T47D (cell line): ENCODE results near the gene PLEKHF1.

Experiments used
- DNase-seq, 2 experiments: peaks; one replicate each; pipeline versions ENCODE4 v3.0.0 to v3.0.0-alpha.2; 2011 to 2012; ENCODE audit warnings: low read depth in 1 of 2, low spot score in 1 of 2
- JUND ChIP-seq: IDR thresholded peaks from 2 replicates; pipeline ENCODE4 v1.6.1; 2012; ENCODE audit warnings: low read depth
- in situ Hi-C: cut with HindIII; loops from 2 replicates; pipeline ENCODE4 v1.10.0; 2016; ENCODE audit warnings: low sequenced_read_pairs, low pct_unique_long_range_greater_than_20kb

The PLEKHF1 gene

GRCh38 chr19:29679598-29680210 lies 14.4 kb downstream of the PLEKHF1 start:
- in situ Hi-C loops: no loop called here
- no peak for TF ChIP-seq JUND
- no peak for DNase-seq

DNA sequence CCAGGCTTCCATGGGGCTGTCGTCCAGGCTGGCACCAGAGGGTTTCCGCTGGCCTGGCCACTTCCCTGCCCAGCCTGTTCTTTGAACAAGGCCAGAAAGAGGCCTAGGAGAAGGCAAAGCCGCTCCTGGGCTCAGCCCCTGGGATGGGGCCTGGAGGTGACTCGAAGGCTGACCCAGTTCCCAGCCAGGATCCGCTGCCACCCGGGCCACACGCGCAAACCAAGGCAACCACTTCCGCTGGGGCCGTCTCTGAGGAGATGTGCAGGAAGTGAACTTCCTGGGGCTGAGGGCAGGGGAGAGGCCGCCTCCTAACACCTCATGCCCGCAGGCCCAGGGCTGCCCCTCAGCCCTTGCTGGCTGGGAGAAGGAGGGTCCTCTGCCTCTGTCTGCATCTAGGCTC lies 15.2 kb downstream of the PLEKHF1 start:
- no peak for TF ChIP-seq JUND
- in situ Hi-C loops: no loop called here
- no peak for DNase-seq

GRCh38 chr19:29680937-29681336 lies 15.7 kb downstream of the PLEKHF1 start:
- TF ChIP-seq JUND: no peak
- DNase-seq: no peak
- in situ Hi-C loops: no loop called here

DNA sequence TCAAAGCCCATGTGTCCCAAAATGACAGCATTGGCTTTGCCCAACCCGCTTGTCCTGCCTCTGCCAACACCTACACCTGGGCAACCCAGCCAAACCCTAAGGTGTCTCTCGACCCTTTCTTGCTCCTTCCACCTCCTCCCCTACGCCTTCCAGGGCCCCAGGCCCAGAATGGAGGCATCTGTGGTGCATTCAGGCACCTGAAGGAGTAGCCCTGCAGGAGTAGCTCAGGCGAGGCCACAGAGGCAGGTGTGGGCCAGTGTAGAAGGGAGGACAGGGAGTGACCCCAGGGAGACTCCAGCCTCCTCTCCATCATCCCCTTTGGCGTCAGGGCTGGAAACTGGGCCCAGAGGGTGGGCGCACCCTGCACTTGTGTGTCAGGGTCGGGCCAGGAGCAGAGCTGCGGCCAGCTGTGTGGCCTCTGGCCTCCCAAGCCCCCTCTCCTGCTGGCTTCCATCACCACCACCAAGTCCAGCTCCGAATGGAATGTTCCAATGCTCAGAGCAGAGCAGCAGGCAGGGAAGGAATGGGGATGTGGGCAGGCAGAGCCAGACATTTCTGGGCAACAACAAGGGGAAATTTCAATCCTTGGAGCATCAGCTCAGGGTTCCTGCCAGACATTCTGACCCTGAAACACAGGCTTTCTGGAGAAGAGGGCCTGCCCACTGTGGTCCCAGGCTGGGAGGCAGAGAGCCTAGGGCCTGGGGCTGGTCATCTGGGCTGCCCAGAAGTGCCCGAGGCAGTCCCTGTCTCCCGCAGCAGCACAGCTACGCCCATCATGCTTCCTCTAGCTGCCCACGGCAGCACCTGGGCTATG lies 16.4 kb downstream of the PLEKHF1 start:
- no peak for TF ChIP-seq JUND
- DNase-seq: no peak
- in situ Hi-C loops: no loop called here

GRCh38 chr19:29682236-29682895 lies 17.1 kb downstream of the PLEKHF1 start:
- no peak for TF ChIP-seq JUND
- no peak for DNase-seq
- in situ Hi-C loops: no loop called here

DNA sequence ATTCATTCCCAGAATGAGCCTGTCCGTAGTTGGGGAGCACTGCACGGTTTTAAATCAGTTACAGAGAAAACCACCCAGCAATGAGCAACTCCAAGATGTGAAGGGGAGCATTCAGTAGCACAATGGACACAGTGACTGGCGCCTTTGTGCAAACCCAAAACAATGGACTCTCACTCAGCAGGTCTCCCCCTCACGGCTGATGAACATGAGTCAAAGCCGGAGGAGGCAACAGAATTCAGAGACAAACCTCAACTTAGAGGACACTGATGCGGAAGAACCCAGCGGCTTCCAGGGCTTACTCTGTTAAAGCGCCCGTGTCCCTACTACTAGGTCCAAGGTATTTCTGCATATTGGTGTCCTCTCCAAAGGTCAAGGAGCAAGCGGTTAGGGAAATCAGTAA lies 17.7 kb downstream of the PLEKHF1 start:
- no peak for DNase-seq
- TF ChIP-seq JUND: no peak
- in situ Hi-C loops: no loop called here

DNA sequence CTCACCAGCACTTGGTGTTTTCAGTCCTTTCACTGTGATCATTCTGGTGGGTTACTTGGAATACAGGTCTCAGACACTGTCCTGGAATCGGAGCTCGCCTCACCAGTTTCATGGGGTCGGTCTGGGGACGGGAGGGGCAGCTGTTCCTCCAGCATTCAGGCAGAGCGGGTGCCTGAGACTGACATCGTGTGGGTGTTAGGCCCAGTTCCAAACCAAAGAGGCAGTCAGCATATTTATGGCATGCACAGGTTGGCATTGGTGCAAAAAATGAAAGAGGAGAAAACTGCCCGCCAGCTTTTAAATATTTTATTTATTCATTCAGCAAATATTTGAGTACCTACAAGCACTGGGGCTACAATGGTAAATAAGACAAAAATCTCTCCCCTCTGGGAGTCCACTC lies 20.1 kb downstream of the PLEKHF1 start:
- peak; percentile 58; the same call in 1 of the 2 replicates for TF ChIP-seq JUND
- in situ Hi-C loops: no loop called here
- peak in 1 of 2 experiments; percentile 90 for DNase-seq

- in situ Hi-C loops: no loop called here
- no peak for TF ChIP-seq JUND
- DNase-seq: no peak
Measured at GRCh38 chr19:29686285-29686805, 21.1 kb downstream of the PLEKHF1 start.

DNA sequence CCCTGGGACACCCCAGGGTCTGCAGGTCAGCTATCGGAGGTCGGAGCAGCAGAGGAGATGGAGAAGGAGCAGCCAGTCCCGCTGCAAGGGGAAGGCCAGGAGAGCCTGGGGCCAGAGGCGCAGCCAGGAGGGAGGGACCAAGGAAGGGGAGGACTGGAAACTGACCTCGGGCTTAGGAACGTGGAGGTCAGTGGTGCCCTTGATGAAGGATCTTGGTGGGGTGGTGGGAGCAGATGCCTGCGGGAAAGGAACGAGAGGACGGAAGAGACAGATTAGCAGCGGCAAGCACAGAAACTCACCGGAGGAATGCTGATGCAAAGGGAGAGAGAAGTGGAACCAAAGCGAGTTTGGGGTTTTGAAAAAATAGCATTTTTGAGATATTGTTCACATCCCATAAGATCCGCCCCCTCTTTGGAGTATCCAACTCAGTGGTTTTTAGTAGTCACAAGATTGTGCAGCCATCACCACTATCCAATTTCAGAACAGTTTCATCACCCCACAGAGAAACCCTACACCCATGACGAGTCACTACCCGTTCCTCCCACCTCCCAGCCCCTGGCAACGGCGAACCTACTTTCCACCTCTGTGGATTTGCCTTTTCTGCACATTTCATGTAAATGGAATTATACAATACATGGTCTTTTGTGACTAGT lies 22.1 kb downstream of the PLEKHF1 start:
- in situ Hi-C loops: no loop called here
- no peak for TF ChIP-seq JUND

DNA sequence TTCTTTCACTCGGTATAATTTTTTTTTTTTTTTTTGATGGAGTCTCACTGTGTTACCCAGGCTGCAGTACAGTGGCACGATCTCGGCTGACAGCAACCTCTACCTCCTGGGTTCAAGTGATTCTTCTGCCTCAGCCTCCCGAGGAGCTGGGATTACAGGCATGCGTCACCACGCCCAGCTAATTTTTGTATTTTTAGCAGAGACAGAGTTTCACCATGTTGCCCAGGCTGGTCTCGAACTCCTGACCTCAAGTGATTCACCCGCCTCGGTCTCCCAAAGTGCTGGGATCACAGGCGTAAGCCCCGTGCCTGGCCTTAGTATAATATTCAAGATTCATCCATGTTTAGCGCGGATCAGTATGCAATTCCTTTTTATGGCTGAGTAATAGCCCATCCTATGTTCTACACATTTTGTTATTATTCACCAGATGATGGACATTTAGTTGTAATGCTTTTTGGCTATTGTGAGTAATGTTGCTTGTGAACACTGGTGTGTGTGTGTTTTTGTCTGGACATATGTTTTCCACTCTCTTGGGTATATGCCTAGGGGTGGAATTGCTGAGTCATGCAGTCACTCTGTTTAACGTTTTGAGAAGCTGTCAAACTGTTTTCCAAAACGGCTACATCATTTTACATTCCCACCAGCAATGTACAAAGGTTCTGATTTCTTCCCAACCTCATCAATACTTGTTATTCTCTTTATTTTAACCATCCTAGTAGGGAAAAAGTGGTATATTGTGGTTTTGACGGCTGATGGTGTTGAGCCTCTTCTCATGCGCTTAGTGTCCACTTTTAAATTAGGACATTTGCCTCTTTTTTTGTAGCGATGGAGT lies 22.9 kb downstream of the PLEKHF1 start:
- in situ Hi-C loops: no loop called here
- TF ChIP-seq JUND: no peak
- no peak for DNase-seq

More for the DNA sequence above, 22.1 kb downstream of the PLEKHF1 start:
- no peak for DNase-seq

DNA sequence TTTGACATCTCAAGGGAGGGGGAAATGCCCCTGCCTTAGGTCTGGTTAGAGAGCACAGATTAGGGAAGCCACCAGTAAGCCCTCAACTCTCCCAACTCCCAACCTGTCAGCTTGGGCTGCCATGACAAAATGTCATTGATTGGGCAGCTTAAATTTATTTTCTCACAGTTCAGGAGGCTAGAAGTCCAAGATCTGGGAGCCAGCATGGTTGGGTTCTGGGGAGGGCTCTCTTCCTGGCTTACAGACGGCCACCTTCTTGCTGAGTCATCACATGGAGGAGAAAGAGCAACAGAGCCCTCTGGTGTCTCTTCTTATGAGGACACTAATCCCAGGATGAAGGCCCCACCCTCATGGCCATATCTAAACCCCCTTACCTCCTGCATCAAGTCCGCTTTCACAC lies 25.6 kb downstream of the PLEKHF1 start:
- DNase-seq: peak in 1 of 2 experiments; percentile 77
- in situ Hi-C loops: no loop called here
- TF ChIP-seq JUND: no peak

- DNase-seq: no peak
- no peak for TF ChIP-seq JUND
- in situ Hi-C loops: no loop called here
Measured at GRCh38 chr19:29694161-29694560, 28.9 kb downstream of the PLEKHF1 start.
